HG02610 (cell line): ENCODE results near the gene MINDY2.
A peak's percentile ranks its signal among the peaks of the same experiment; 100 is the strongest.
"Not testable (repeated sequence)": the region's sequence is repeated elsewhere in the genome, so short reads cannot be mapped to it uniquely, and the experiment has no call there.

Source experiments
- ATAC-seq: cut with Tn5 transposase; IDR thresholded peaks from one replicate; pipeline ENCODE4 v1.9.1; 2021; ENCODE audit warnings: mild to moderate bottlenecking, moderate library complexity; ENCODE audit not compliant: unreplicated experiment

The MINDY2 gene

GRCh38 chr15:58795825-58796224 lies 24.7 kb downstream of the MINDY2 start:
- ATAC-seq = no peak

- no peak for ATAC-seq
Measured at GRCh38 chr15:58797505-58797904, 26.4 kb downstream of the MINDY2 start.

GRCh38 chr15:58805095-58805494 lies 34.0 kb downstream of the MINDY2 start:
- ATAC-seq = no peak

- not testable (repeated sequence) for ATAC-seq
Measured at GRCh38 chr15:58823267-58823666, 52.2 kb downstream of the MINDY2 start.

GRCh38 chr15:58830556-58830955 lies 59.5 kb downstream of the MINDY2 start:
- no peak for ATAC-seq

- not testable (repeated sequence) for ATAC-seq
Measured at GRCh38 chr15:58833681-58834426, 62.8 kb downstream of the MINDY2 start.

GRCh38 chr15:58839485-58839884 lies 68.4 kb downstream of the MINDY2 start:
- ATAC-seq = no peak

GRCh38 chr15:58840048-58840447 lies 68.9 kb downstream of the MINDY2 start:
- no peak for ATAC-seq

GRCh38 chr15:58842713-58843396 lies 71.8 kb downstream of the MINDY2 start:
- ATAC-seq = peak; percentile 66

GRCh38 chr15:58851205-58851604 lies 80.1 kb downstream of the MINDY2 start:
- ATAC-seq = not testable (repeated sequence)

GRCh38 chr15:58852347-58852746 lies 81.2 kb downstream of the MINDY2 start:
- no peak for ATAC-seq

GRCh38 chr15:58854593-58854992 lies 83.5 kb downstream of the MINDY2 start:
- ATAC-seq = no peak

GRCh38 chr15:58856086-58856485 lies 85.0 kb downstream of the MINDY2 start:
- no peak for ATAC-seq

- ATAC-seq = not testable (repeated sequence)
Measured at GRCh38 chr15:58856621-58857020, 85.5 kb downstream of the MINDY2 start.

- no peak for ATAC-seq
Measured at GRCh38 chr15:58862326-58862725, 91.2 kb downstream of the MINDY2 start.

- no peak for ATAC-seq
Measured at GRCh38 chr15:58864602-58865424, 93.7 kb downstream of the MINDY2 start.

GRCh38 chr15:58865425-58865880 lies 94.4 kb downstream of the MINDY2 start:
- no peak for ATAC-seq

GRCh38 chr15:58867926-58868325 lies 96.8 kb downstream of the MINDY2 start:
- ATAC-seq = no peak

- ATAC-seq = no peak
Measured at GRCh38 chr15:58870451-58870850, 99.3 kb downstream of the MINDY2 start.

- ATAC-seq = no peak
Measured at GRCh38 chr15:58873267-58873666, 102.2 kb downstream of the MINDY2 start.

- no peak for ATAC-seq
Measured at GRCh38 chr15:58875343-58875742, 104.2 kb downstream of the MINDY2 start.
